GM12875 (cell line): ENCODE results near the gene ADRB1.

Experiments
- H3K4me3 ChIP-seq: one replicate; pipeline ENCODE4 v1.5.1; 2011; ENCODE audit warnings: low read depth, low read length, control low read depth
- CTCF ChIP-seq: IDR thresholded peaks from 2 replicates; pipeline ENCODE4 v1.5.1; 2011; ENCODE audit warnings: low read depth, mild to moderate bottlenecking, control low read depth, inconsistent platforms, low read length, moderate library complexity, borderline replicate concordance; ENCODE audit not compliant: insufficient read depth

ADRB1 gene

DNA sequence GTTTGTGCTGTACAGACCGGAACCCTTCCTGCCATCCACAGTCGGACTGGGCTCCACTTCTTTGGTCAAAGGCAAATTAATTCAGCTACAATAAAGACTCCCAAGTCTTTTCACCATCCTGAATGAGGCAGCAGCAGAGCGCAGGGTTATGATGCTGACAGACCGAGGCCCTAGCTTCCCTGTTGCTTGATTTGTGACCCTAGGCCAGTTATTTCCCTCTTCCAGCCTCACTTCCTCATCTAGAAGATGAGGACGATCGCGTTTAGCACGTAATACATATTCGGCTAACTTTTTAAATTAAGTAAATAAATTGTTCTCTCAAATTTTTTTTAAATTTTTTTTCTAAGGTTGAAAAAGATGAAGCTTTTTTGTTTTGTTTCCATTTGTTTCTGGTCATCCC lies 18.1 kb downstream of the ADRB1 start:
- no peak for TF ChIP-seq CTCF
- H3K4me3 ChIP-seq: no peak overlapping the region

DNA sequence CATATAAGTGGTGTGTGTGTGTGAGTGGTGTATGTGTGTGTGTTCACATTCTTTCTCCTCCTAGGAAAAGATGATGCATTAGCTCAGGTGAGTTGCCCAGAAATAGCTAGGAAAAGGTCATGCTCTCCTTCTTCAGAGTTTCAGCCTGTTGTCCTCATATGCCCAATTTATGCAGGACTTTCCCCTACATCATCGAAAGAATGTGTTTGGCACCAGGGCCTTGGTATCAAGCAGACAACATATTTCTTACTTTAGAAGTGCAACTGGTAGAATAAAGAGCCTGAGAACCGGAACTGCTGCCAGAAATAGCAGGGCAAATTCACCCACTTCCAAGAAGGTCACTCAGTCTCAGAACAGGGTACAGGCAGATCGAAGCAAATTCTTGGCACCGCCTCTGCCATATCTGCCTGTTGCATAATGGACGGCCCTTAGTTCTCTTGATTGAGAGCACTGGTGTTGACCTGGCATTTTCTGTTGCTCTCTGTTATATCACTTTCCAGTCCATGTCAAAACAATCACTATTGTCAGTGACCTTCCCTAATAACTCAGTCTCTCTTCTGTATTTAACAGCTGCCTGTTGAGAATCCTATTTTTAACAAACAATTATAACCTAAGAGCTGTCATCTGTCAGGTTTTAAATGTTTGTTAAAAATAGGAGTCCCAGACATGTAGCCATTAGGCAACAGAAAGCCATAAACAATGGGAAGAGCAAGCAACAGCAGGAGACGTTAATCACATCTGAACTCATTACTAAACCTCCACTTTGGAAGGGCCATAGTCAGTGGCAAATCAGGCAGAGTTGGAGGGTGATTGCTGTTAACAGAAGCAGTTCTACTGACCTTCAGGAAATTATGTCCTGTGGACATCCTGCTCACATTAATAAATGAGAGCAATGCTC lies 20.7 kb downstream of the ADRB1 start:
- no peak overlapping the region for H3K4me3 ChIP-seq
- no peak for TF ChIP-seq CTCF

- no peak for TF ChIP-seq CTCF
- H3K4me3 ChIP-seq: no peak overlapping the region
These were observed 21.4 kb downstream of the ADRB1 start for GRCh38 chr10:114065049-114065435.

DNA sequence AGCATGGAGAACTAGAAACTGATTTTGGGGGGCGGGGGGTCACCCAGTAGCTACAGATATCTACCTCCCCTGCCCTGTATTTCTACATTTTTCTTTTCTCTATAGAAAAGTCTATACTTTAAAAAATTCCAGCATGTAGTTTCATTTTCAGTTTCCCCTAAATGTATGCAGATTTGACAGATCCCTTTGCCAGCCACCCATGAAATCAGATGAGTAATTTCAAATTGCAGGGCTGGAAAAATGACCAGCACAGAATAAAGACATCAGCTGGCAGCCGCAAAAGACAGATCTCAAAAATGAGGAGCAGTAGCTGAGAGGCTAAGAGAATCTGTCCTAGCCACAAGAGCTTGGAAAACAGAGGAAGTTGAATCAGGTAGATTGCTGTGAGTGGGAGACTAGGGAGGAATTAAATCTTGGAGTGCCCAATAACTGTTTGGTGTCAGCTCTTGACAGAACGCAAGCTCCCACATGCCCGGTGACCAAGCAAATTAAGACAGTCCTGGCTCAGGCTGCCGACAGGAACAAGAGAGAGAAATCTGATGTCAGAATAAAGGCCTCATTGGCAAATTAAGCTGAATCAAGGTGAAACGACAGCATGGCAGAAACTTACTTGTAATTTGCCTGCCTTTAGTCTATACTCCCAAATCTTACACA lies 24.5 kb downstream of the ADRB1 start:
- no peak overlapping the region for H3K4me3 ChIP-seq
- TF ChIP-seq CTCF: no peak

GRCh38 chr10:114070710-114071109 lies 27.0 kb downstream of the ADRB1 start:
- H3K4me3 ChIP-seq: no peak overlapping the region
- TF ChIP-seq CTCF: no peak

GRCh38 chr10:114071178-114071577 lies 27.5 kb downstream of the ADRB1 start:
- no peak overlapping the region for H3K4me3 ChIP-seq
- no peak for TF ChIP-seq CTCF
